AG04450 (cell line): Measurements from ENCODE around the gene MEGF11. TPM values are rescaled to one million over a fixed set of nuclear protein-coding genes. Genes with fewer than 3 reads are reported as not detected.

ENCODE experiments used
- CTCF ChIA-PET: fragments of 300-600, 350-600 bp; formaldehyde crosslinking; extraction: SDS; loops from one replicate; lab custom pipeline; 2022; ENCODE audit warnings: antibody characterized with exemption, inconsistent platforms; lab: Charles Lee
- POLR2A ChIA-PET: fragments of 350-600 bp; formaldehyde crosslinking; extraction: SDS; loops from one replicate; lab custom pipeline; 2021; ENCODE audit warnings: antibody characterized with exemption, inconsistent platforms; lab: Yijun Ruan, JAX
- DNase-seq: peaks from one replicate; pipeline ENCODE4 v3.0.0-alpha.2; 2011; ENCODE audit warnings: low read depth, low spot score
- H3K27ac ChIP-seq: one replicate; pipeline ENCODE4 v1.5.1; 2012; ENCODE audit warnings: low read depth, low read length, control low read depth
- H3K27me3 ChIP-seq: one replicate; pipeline ENCODE4 v1.6.0; 2012; ENCODE audit warnings: low read length; ENCODE audit not compliant: control insufficient read depth, insufficient read depth
- H3K4me3 ChIP-seq: 2 replicates; pipeline ENCODE4 v1.5.1; 2011; ENCODE audit warnings: mild to moderate bottlenecking, low read depth, low read length, control low read depth
- H3K9me3 ChIP-seq: 2 replicates; pipeline ENCODE4 v1.5.1; 2012; ENCODE audit warnings: low read length; ENCODE audit not compliant: control insufficient read depth, insufficient read depth
- CTCF ChIP-seq: IDR thresholded peaks from 2 replicates; pipeline ENCODE4 v1.5.1; 2011; ENCODE audit warnings: low read depth, low read length, control low read depth, inconsistent platforms
- polyA plus RNA-seq: library from polyadenylated mRNA; depleted of rRNA; stranded (reverse); fragments of >200 nt; gene quantifications from 2 replicates; pipeline ENCODE4 v1.2.3, GENCODE V29; 2011

The MEGF11 gene
- polyA plus RNA-seq, 1 experiment: not detected

GRCh38 chr15:66252685-66253417 is 699 bp downstream of the MEGF11 start:
- Histone ChIP-seq H3K9me3 (no peaks in the 10 kb centered on the region; the same call in 1 of the 2 replicates), H3K27ac (no peak overlapping the region), H3K27me3 (peaks cover 81% of the 10 kb centered on the region), H3K4me3 (peak overlapping the region; percentile 43)
- POLR2A ChIA-PET: no interaction called here
- no peak for DNase-seq
- CTCF ChIA-PET: no interaction called here
- no peak for TF ChIP-seq CTCF

GRCh38 chr15:66251790-66252684 is 1.5 kb downstream of the MEGF11 start:
- peaks cover 77% of the 10 kb centered on the region for H3K27me3 ChIP-seq
- no peaks in the 10 kb centered on the region; the same call in 1 of the 2 replicates for H3K9me3 ChIP-seq

GRCh38 chr15:66251065-66251789 is 2.3 kb downstream of the MEGF11 start:
- no peak for TF ChIP-seq CTCF
- H3K27ac ChIP-seq: no peak overlapping the region
- H3K4me3 ChIP-seq: no peak overlapping the region
- ChIA-PET POLR2A (no interaction called here), CTCF (interaction anchor here (0.9 to 3.5 kb wide), 3 partner anchors 10 to 329 kb away, joined by 3 to 14 read pairs (median 4); no protein-coding TSS in a partner anchor)
- DNase-seq: no peak
- H3K27me3 ChIP-seq: peaks cover 70% of the 10 kb centered on the region
- no peaks in the 10 kb centered on the region; the same call in 1 of the 2 replicates for H3K9me3 ChIP-seq

More at GRCh38 chr15:66251790-66252684, 1.5 kb downstream of the MEGF11 start:
- DNase-seq: no peak
- peak overlapping the region; percentile 43 for H3K4me3 ChIP-seq
- ChIA-PET POLR2A (no interaction called here), CTCF (interaction anchor here (0.7 to 3.5 kb wide), 4 partner anchors 10 to 330 kb away, joined by 3 to 14 read pairs (median 4); no protein-coding TSS in a partner anchor)
- peak; percentile 73 for TF ChIP-seq CTCF
- H3K27ac ChIP-seq: no peak overlapping the region

GRCh38 chr15:66249605-66250174 is 3.9 kb downstream of the MEGF11 start:
- CTCF ChIA-PET: interaction anchor here (3.5 kb wide), 1 partner anchor 38 kb away, joined by 14 read pairs; no protein-coding TSS in a partner anchor
- Histone ChIP-seq H3K27me3 (peaks cover 60% of the 10 kb centered on the region), H3K4me3 (no peak overlapping the region), H3K27ac (no peak overlapping the region), H3K9me3 (no peaks in the 10 kb centered on the region; the same call in 1 of the 2 replicates)
- POLR2A ChIA-PET: no interaction called here
- TF ChIP-seq CTCF: no peak
- no peak for DNase-seq
